HepG2 (cell line): ENCODE data around the gene PIK3IP1. TPM values are rescaled to one million over a fixed set of nuclear protein-coding genes. Genes with fewer than 3 reads are reported as not detected.

Experiments used
- ARID2 ChIP-seq: sonication (generic); formaldehyde crosslinking; IDR thresholded peaks from 2 replicates; pipeline ENCODE4 v1.8.1; 2022; ENCODE audit warnings: mild to moderate bottlenecking, missing genetic modification reagents, borderline replicate concordance
- KIAA2018 ChIP-seq: sonication (generic); formaldehyde crosslinking; IDR thresholded peaks from 2 replicates; pipeline ENCODE4 v1.5.0; 2020; ENCODE audit warnings: mild to moderate bottlenecking, missing genetic modification reagents, borderline replicate concordance
- KMT2B ChIP-seq: IDR thresholded peaks from 2 replicates; pipeline ENCODE4 v1.6.1; 2016; ENCODE audit warnings: missing genetic modification reagents, missing compliant biosample characterization
- MAFG ChIP-seq: sonication (generic); formaldehyde crosslinking; IDR thresholded peaks from 2 replicates; pipeline ENCODE4 v1.5.1; 2020; ENCODE audit warnings: mild to moderate bottlenecking, missing genetic modification reagents
- NFE2 ChIP-seq: sonication (generic); formaldehyde crosslinking; IDR thresholded peaks from 2 replicates; pipeline ENCODE4 v1.4.0; 2020; ENCODE audit warnings: missing genetic modification reagents
- NONO ChIP-seq, 2 experiments: fragments of 450-650 bp in 1 of 2; sonication (generic) in 1 of 2; formaldehyde crosslinking in 1 of 2; IDR thresholded peaks in 1 of 2; conservative IDR thresholded peaks in 1 of 2; 2 replicates each; pipeline versions ENCODE4 v1.6.1 to v1.8.0; 2017 to 2022; ENCODE audit warnings: mild to moderate bottlenecking in 1 of 2, missing genetic modification reagents in 1 of 2, moderate library complexity in 1 of 2
- RBM22 ChIP-seq: fragments of 200-400 bp; formaldehyde crosslinking; optimal IDR thresholded peaks from 2 replicates; pipeline ENCODE3; 2017; ENCODE audit warnings: mild to moderate bottlenecking, low read length, moderate library complexity
- RFX5 ChIP-seq: IDR thresholded peaks from 2 replicates; pipeline ENCODE4 v1.6.1; 2011; ENCODE audit warnings: low read depth, low read length, improper control_type of control experiment
- SCMH1 ChIP-seq: sonication (generic); formaldehyde crosslinking; IDR thresholded peaks from 2 replicates; pipeline ENCODE4 v1.9.0; 2021; ENCODE audit warnings: missing genetic modification reagents, mild to moderate bottlenecking, borderline replicate concordance
- TCF7L2 ChIP-seq: IDR thresholded peaks from 2 replicates; pipeline ENCODE4 v1.6.1; 2011; ENCODE audit warnings: mild to moderate bottlenecking, low read depth, low read length, moderate library complexity
- THAP7 ChIP-seq: sonication (generic); formaldehyde crosslinking; IDR thresholded peaks from 2 replicates; pipeline ENCODE4 v1.8.1; 2023; ENCODE audit warnings: mild to moderate bottlenecking, missing genetic modification reagents
- ZIK1 ChIP-seq: sonication (generic); formaldehyde crosslinking; IDR thresholded peaks from 2 replicates; pipeline ENCODE4 v1.5.0; 2020; ENCODE audit warnings: mild to moderate bottlenecking, low read depth, missing genetic modification reagents, borderline replicate concordance
- ZKSCAN8 ChIP-seq: IDR thresholded peaks from 2 replicates; pipeline ENCODE4 v1.6.1; 2016; ENCODE audit warnings: borderline replicate concordance, missing genetic modification reagents, missing compliant biosample characterization
- ZNF143 ChIP-seq: sonication (generic); formaldehyde crosslinking; IDR thresholded peaks from 2 replicates; pipeline ENCODE4 v1.4.0; 2020; ENCODE audit warnings: missing genetic modification reagents
- ZNF335 ChIP-seq: sonication (generic); formaldehyde crosslinking; IDR thresholded peaks from 2 replicates; pipeline ENCODE4 v1.4.0; 2020; ENCODE audit warnings: missing genetic modification reagents
- ZNF362 ChIP-seq: sonication (generic); formaldehyde crosslinking; IDR thresholded peaks from 2 replicates; pipeline ENCODE4 v1.4.0; 2020; ENCODE audit warnings: missing genetic modification reagents, mild to moderate bottlenecking, borderline replicate concordance
- ZNF441 ChIP-seq: sonication (generic); formaldehyde crosslinking; IDR thresholded peaks from 2 replicates; pipeline ENCODE4 v1.7.0; 2021; ENCODE audit warnings: missing genetic modification reagents, borderline replicate concordance
- ZNF446 ChIP-seq: sonication (generic); formaldehyde crosslinking; IDR thresholded peaks from 2 replicates; pipeline ENCODE4 v1.5.0; 2020; ENCODE audit warnings: mild to moderate bottlenecking, missing genetic modification reagents
- ZNF552 ChIP-seq: sonication (generic); formaldehyde crosslinking; IDR thresholded peaks from 2 replicates; pipeline ENCODE4 v1.9.0; 2022; ENCODE audit warnings: missing genetic modification reagents, mild to moderate bottlenecking, borderline replicate concordance
- ZNF792 ChIP-seq: IDR thresholded peaks from 2 replicates; pipeline ENCODE4 v1.6.1; 2016
- polyA plus RNA-seq, 8 experiments: library from polyadenylated mRNA; depleted of rRNA in 3 of 8; stranded (reverse) in 7 of 8; unstranded in 1 of 8; fragments of >200 nt; fragmentation: Illumina TruSeq in 4 of 8; extraction: Trizol in 4 of 8; gene quantifications; 2 replicates each; pipeline versions ENCODE4 v1.2.1 to v1.2.3, GENCODE V29; 2011 to 2016; ENCODE audit warnings: low read depth in 4 of 8, missing spikeins in 1 of 8, mixed read lengths in 1 of 8; ENCODE audit not compliant: insufficient read depth in 1 of 8
- total RNA-seq, 5 experiments: library from RNA; depleted of rRNA; stranded (reverse); fragments of >200 nt; fragmentation: Illumina TruSeq; extraction: Trizol; gene quantifications; 2 replicates each; pipeline ENCODE4 v1.2.3, GENCODE V29; 2016; ENCODE audit warnings: low read depth in 1 of 5

Gene PIK3IP1
- total and polyA plus RNA-seq, 2 of the 13 experiments (the other 11 are each of a cell fraction or from before 2014, with no cell fraction given): 1.3 to 2.5 TPM

- no peak for TF ChIP-seq NONO (IDR thresholded peaks at IDR 0.05)
- no peak; the same call in 1 of the 2 replicates for TF ChIP-seq NONO (CRISPR knock-in tag; conservative IDR thresholded peaks at IDR 0.05)
- TF ChIP-seq TCF7L2: no peak
- TF ChIP-seq ZNF143 (CRISPR knock-in tag): no peak
- no peak for TF ChIP-seq THAP7 (CRISPR knock-in tag)
- TF ChIP-seq ZNF552 (CRISPR knock-in tag): no peak
- no peak for TF ChIP-seq ZNF792
- no peak for TF ChIP-seq ZNF362 (CRISPR knock-in tag)
- no peak for TF ChIP-seq NFE2
- TF ChIP-seq RFX5: peak; percentile 39; the same call in 1 of the 2 replicates
- TF ChIP-seq ZKSCAN8 (CRISPR knock-in tag): no peak
- TF ChIP-seq SCMH1 (CRISPR knock-in tag): no peak
- TF ChIP-seq KIAA2018 (CRISPR knock-in tag): no peak
- TF ChIP-seq RBM22: no peak
- TF ChIP-seq ZNF441 (CRISPR knock-in tag): no peak
- TF ChIP-seq MAFG: no peak
- TF ChIP-seq ZNF446: no peak
- no peak for TF ChIP-seq ZNF335
- TF ChIP-seq ARID2: no peak
- TF ChIP-seq KMT2B (CRISPR knock-in tag): no peak
- no peak for TF ChIP-seq ZIK1 (CRISPR knock-in tag)
These were observed 41.3 kb downstream of the PIK3IP1 start (continued) for GRCh38 chr22:31250740-31251600.
